SK-N-SH (cell line): ENCODE results near the gene ZNF726.

Experiments used
- EP300 ChIP-seq, 2 experiments: IDR thresholded peaks; 2 replicates each; pipeline versions ENCODE4 v1.4.0 to v1.6.1; 2012; ENCODE audit warnings: borderline replicate concordance in 1 of 2, low read depth in 1 of 2, low read length in 1 of 2
- MXI1 ChIP-seq: IDR thresholded peaks from 2 replicates; pipeline ENCODE4 v1.6.1; 2012; ENCODE audit warnings: mild to moderate bottlenecking, low read depth, low read length, improper control_type of control experiment
- POLR2AphosphoS5 ChIP-seq: IDR thresholded peaks from 2 replicates; pipeline ENCODE4 v1.6.1; 2012; ENCODE audit warnings: low read depth, low read length
- TF ChIP-seq, protein P1 (sequence below): fragments of 150-350 bp; IDR thresholded peaks from 2 replicates; pipeline ENCODE4 v1.6.1; 2017; ENCODE audit warnings: antibody characterized with exemption, low read length, low read depth, borderline replicate concordance
- TF ChIP-seq, protein P2 (sequence below): fragments of 200-600 bp; sonication (generic); IDR thresholded peaks from 2 replicates; pipeline ENCODE4 v1.6.1; 2017; ENCODE audit warnings: antibody characterized with exemption, mild to moderate bottlenecking, moderate library complexity

DNA sequence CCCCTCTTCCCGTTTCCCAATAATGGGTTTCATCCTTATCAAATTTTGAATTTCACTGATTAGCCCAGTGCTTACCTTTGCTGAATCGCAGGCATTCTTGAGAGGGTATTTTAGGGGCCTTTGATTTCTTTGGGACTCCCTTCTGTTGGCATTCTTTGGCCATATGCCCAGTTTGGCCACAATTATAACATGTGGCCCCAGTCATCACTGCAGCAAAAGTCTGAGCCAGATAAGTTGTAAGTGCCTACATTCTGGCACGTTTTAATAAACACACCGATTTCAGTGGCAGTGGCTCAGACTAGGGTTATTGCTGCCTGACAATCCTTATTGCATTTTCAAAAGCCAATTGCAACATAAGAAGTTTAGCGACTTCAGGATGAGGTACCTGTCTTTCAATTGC is 41.4 kb downstream of the ZNF726 start:
- TF ChIP-seq MXI1: no peak
- TF ChIP-seq, protein P1, sequence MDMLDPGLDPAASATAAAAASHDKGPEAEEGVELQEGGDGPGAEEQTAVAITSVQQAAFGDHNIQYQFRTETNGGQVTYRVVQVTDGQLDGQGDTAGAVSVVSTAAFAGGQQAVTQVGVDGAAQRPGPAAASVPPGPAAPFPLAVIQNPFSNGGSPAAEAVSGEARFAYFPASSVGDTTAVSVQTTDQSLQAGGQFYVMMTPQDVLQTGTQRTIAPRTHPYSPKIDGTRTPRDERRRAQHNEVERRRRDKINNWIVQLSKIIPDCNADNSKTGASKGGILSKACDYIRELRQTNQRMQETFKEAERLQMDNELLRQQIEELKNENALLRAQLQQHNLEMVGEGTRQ: no peak
- TF ChIP-seq POLR2AphosphoS5: no peak
- TF ChIP-seq, protein P2, sequence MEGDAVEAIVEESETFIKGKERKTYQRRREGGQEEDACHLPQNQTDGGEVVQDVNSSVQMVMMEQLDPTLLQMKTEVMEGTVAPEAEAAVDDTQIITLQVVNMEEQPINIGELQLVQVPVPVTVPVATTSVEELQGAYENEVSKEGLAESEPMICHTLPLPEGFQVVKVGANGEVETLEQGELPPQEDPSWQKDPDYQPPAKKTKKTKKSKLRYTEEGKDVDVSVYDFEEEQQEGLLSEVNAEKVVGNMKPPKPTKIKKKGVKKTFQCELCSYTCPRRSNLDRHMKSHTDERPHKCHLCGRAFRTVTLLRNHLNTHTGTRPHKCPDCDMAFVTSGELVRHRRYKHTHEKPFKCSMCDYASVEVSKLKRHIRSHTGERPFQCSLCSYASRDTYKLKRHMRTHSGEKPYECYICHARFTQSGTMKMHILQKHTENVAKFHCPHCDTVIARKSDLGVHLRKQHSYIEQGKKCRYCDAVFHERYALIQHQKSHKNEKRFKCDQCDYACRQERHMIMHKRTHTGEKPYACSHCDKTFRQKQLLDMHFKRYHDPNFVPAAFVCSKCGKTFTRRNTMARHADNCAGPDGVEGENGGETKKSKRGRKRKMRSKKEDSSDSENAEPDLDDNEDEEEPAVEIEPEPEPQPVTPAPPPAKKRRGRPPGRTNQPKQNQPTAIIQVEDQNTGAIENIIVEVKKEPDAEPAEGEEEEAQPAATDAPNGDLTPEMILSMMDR: no peak
- no peak for TF ChIP-seq EP300 (IDR thresholded peaks at IDR 0.05; ENCODE audit: borderline replicate concordance in 1 of 2, low read depth in 1 of 2, low read length in 1 of 2)
